NCI-H1092 treated with DMSO at 0.1 percent for 48 hours (cell line): ENCODE measurements around the gene ADRA1B.

Experiments used
- DNase-seq: peaks from one replicate; lab custom pipeline; 2025; lab: John Stamatoyannopoulos, UW

The ADRA1B gene

DNA sequence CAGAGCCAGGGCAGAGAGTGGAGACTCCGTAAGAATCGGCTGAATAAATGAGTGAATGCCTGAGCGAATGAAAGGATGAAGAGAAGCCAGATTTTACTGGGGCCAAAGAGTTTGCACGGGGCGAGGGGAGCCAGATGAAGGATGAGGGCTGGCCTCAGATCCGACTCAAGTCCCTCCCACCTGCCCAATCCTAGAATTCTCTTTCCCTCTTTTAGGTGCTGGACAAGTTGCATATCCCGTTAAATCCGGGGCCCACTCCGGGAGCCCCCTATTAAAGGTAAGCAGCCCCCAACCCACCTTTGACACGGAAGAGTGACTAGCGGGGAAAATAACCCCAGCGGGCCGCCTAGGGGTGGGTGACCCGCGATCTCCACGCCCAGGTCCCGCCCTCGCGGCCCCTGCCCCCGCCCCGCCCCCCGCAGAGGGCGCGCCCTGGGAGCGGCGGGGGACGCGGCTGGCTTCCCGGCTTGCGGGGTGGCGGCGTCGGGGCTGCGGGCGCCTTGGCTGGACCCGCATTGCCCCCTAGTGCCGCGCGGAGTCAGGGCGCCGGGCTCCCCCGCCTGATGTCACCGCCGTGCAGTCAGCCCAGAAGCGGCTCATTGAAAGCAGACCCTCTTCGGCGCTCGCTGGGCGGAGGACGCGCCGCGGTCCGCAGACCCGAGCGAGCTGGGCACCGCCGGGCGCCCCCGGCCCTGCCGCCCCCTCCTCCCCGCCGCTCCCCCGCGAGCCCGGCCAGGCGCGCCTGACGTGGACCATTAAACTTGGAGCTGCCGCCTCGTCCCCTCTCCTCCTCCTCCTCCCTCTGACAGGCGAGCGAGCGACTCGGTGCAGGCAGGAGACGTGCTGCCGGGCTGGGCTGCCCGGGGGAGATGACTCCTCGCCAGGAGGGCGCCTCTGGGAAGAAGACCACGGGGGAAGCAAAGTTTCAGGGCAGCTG is at the start of gene ADRA1B:
TSS of gene ADRA1B (plus strand) at position 579 of the 937 bp plus-strand sequence. CDS start 424 bp downstream, outside the sequence.
- peak; percentile 41 for DNase-seq

DNA sequence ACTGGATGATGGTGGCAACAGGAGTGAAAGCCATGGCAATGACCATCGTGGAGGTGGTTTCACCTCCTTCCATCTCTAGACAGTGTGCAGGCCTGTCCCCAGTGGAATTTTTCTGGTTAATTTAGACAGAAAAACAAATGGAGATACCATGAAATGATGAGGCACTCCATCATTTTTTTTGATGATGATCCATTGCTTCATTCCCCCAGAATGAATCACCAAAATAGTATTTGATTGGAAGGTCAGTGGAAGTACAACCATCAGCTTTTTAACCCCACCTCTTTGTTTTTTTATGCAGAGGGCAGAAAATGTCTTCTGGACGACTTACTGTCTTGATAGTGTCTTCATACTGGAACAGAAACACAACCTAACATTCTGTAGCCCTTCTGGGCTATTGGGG is 42.6 kb upstream of the ADRA1B start:
- DNase-seq, result no peak

DNA sequence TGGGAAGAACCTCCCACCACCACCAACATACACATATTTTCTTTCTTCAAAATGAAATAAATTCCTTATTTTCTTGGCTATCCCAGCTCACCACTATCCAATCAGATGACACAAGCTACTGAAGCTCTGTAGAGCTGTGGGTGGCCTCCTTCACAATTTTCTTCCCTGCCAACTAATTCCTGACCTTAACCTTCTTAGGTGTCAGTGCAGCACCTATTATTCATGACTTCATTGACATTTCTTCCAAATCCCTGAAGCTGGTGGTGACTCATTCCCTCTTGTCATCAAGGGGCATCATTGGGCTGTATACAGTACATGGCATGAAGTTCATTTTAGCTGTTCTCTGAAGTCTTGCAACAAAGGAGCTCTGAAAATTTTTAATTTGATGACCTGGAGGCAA is 42.0 kb upstream of the ADRA1B start:
- DNase-seq, result no peak

DNA sequence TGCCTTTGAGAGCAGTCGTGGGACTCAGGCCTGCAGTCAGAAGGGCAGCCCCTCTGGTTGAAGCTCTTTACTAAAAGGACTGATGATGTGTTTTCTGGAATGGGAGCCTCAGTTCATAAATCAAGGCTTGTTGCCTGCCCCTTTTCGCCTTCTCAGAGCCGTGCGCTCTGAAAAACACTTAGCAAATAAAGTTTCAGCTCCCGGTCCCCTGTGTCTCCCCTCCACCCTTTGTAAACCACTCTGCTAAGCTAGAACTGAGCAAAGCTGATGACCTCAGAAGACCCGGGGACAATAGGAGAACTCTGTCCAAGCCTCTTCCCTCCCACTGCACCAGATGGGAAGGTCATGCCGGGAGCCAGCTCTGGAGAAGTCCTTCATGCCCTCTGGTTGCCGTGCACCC is 39.3 kb upstream of the ADRA1B start:
- no peak for DNase-seq

DNA sequence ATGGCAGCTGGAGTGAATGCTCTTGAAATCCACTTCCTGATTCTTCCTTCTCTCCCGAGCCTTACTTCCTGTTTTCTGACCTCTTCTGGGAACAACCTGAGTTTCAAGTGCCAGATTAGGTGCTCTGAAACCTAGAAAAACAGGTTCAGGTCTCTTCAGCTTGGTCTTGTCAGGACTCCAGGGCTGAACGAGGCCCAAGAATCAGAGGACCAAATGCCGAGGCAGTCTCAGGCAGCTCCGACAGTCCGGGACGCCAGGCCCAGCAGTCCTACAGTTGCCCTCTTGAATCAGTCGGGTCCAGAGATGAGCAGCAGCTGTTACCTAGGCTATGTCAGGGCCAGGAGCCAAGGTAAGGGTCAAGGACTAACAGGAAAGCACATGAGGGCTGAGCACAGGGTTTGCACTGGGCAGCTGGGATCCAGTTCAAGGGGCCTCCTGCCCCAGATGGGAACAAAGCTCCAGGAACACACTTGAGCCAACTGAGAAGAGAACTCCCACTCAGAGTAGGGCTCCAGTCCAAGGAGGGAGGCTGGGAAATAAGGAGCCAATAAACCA is 38.3 kb upstream of the ADRA1B start:
- no peak for DNase-seq

DNA sequence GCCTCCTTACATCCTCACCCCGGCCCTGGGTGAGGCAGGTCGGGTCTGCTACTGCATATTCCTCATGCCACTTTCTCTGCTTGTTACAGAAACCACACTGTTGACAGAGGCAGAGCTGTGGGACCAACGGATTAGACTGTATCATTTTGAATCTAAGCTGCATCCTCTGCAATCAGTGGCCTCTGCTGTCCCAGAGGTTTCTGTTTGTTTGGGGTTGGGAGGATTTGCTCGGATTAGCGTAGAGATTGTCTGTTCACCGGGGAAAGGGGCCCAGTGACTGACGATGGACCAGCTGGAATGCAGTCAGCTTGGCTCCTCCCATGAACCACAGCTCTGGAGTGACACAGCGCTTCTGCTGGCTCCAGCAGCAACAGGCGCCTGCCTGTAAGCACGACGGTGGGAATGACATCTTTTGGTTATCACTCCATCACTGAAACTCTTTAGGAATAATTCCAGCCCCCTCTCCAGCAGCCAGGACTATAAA is 37.3 kb upstream of the ADRA1B start:
- peak; percentile 0 for DNase-seq

DNA sequence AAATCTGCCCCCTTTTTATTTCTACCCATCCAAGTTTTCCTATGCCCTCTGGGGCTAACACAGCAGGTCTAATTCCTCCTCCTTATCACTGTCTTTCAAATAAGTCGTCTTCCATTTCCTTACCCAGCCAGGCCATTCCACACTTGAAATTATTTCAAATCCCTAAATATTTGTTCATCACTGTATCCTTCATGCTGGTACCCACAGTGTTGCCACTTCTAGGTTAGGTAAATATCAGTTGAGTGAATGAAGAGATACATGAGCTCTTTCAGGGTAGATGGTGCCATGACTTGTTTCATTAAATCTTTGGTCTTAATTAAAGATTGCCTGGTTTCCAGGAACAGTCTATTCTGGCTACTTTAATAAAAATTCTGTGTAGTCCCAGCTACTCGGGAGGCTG is 35.6 kb upstream of the ADRA1B start:
- DNase-seq, result no peak

DNA sequence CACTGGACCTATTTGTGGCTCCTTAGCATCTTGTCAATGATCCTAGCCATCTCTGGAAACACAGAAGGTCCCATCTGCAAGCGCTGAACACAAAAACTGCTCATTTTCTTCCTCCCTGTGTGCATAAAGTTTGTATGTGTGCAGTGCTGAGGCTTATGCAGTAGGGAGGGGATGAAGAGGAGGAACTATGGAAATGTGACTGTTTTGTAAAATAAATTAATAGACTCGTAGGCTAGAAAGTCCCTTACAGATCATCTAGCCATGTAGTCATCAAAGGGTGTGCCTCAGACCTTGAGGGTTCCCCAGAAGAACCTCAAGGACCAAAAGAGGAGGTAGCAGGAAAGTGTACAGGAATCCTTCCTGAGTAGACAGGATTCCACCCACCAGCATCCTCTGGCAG is 34.3 kb upstream of the ADRA1B start:
- DNase-seq, result no peak

DNA sequence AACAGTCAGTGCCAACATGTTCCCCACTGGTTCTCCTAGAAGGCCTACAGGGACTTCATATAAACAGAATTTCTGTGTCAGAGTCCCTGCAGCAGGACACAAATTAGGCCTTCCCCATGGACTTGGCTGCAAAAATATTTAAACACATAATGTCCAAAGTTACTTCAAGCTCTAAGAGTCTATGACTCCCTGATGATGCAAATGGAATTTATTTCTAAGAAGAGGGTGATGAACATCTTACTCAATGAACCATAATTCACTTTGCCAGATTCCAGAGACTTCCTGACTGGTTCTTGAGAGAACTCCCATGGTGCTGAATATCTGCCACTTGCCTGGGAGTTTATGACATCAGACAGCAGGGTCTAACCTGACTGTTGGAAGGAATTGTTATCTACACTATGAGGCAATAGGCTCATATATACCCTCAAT is 32.7 kb upstream of the ADRA1B start:
- no peak for DNase-seq

DNA sequence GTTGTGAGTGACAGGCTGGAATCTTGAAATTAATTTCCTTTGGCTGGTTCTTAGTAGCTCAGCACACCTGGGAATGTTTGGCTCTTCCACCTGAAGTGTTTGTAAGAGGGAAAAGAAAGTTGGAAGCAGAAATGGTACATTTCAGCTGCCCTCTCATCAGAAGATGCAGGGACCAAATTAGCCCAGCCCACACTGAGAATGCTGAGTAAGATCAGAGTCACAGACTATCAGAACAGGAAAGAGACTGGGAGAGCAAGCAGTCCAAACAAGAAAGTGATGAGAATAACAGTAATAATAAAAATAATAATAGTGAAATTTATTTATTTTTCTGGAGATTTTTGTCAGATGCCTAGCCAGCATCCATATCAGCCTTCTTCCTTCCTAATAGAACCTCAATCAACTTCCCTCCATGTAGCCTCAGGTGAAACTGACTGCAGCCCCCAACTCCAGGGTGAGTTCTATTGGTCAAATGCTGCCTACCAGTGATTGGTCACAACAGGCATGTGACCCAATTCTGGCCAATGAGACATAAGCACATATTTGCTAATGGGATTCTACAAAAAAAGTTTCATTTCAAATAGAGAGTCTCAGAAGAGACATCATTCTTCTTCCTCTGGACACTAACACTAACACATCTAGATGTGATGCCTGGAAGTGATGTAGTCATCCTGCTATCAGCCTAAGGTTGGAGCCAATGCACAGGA is 31.2 kb upstream of the ADRA1B start:
- DNase-seq, result no peak

DNA sequence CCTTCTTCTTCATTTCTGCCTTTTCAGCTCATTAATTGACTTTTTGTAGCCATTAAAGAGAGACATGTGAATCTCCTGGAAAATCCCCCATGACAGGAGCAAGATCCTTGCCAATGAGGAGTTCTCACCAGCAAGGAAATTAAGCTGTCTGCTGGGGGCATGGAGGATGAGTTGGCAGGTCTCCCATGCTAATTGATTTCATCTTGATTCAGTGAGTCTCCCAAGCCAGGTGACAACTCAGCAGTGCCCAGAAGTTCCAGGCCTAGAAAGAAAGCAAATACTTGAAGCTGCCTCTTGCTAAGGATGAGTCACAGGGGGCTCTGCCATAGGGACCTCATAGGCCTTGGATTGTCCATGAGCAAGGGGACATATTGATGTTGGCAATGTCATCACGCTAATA is 30.0 kb upstream of the ADRA1B start:
- peak; percentile 6 for DNase-seq

DNA sequence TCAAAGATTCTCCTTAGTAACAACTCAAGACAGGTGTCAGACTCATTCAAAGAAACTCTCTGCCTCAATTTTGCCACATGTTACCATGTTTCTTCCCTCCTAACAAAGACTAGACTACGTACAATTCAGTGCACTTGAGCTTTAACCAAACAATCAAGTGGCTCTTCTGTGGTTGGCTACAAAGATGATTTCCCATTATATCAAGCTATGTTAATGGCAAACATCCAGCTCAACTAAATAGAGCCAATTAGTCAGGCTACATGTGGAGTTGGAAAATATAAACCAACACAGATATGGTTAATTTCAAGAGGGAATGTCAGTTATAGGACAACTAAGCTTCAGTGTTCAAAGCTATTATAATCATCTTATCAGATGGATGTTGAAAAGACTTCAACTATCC is 29.2 kb upstream of the ADRA1B start:
- peak; percentile 21 for DNase-seq

DNA sequence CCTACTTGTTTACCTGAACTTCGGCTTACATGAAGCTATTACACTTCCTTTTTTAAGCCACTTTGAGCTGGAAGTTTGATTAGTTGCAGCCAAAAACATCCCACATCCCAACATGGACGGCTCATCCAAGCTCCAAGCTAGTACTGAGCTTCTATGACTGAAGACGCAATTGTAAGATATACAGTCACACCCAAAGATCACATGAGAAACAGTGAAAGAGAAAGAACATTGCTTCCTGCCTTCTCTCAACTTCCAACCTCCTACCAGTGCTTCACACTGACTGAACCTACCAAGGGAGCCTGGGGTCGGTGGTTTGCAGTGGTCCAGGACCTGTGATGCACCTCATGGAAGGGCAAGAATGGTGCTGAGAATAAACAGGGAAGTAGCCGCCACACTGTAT is 27.4 kb upstream of the ADRA1B start:
- DNase-seq, result no peak

DNA sequence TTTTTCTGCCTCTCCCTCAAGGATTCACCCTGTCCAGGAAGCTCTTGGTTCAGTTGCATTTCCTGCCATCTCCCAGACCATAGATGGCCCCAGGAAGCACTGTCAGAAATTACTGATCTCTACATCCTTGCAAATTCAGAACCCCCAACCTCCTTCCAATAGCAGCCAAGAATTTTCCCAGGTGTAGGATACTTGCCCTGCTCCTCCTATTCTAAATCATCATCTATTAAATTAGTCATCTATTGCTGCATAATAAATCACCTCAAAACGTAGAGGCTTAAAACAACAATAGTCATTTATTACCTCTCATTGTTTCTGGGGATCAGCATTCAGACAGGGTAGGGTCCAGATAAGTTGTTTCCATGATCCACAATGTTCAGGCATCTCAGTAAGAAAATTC is 26.1 kb upstream of the ADRA1B start:
- no peak for DNase-seq

DNA sequence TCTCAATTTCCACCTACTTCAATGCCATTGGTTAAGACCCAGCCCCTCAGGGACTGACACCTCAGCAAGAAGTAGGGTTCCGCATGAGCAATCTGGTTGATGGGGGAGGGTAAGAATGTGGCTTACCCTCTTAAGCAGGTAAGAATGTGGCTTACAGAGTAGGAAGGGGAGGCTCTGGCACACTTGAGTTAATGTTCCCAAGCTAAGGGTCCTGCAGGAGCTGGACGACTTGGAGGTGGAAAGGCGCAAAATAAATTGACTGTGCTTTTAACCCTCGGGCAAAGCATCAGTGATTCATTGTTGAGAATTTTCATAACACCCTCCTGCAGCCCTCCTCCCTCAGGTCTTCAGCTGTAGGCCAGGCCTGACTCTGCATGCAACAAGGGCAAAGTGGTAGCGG is 24.9 kb upstream of the ADRA1B start:
- DNase-seq, result no peak

DNA sequence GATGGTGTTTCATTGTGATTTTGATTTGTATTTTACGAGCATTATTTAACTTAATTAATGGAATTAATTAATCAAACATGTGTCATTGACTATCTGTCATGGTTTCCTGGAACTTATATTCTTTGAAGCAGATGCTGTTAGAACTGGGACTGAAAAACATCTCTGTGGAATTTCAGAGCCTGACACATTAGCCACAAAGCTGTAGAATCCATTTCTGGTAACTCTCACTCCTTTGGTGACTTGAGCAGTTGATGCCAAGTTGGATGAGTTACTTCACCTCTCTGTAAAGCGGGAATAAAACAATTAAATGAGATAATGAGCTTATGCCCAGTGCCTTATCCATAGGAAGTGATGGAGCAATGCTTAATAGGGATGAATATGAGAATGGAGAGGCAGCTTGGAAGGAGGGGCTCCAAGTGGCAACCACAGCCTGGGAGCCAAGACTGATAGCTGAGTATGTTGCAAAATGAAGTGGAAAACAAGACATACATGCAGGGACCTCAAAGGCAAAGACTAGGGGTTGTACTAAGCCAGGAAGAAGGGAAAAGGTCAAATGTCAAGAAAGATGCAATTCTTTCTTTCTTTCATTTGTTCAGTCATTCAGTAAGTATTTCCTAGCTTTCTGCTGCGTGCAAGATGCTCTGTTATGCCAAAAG is 23.1 kb upstream of the ADRA1B start:
- no peak for DNase-seq

DNA sequence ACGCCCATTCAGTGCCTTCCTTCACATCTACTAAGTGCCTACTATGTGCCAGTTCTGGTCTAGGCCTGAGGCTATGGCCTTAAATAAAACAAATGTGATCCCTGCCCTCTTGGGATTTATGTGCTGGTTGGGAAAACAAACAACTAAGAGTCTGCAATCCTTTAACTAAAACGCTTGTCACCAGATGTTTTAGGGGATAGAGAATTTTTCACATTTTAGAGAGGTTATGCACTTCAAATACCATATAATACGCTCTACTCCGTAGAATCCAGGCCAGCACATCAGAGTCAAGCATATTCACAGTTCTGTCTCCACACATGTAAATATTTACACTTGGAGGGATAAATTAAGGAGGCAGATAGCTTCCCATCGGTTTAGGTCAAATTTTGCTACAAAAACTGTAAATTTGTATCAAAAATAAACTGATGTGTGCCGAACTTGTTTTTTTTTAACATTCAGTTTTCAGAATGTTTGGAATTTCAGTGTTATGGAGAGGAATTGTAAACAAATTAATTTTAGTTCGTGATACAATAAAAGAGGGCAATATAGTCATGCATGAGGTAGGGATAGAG is 22.0 kb upstream of the ADRA1B start:
- no peak for DNase-seq

DNA sequence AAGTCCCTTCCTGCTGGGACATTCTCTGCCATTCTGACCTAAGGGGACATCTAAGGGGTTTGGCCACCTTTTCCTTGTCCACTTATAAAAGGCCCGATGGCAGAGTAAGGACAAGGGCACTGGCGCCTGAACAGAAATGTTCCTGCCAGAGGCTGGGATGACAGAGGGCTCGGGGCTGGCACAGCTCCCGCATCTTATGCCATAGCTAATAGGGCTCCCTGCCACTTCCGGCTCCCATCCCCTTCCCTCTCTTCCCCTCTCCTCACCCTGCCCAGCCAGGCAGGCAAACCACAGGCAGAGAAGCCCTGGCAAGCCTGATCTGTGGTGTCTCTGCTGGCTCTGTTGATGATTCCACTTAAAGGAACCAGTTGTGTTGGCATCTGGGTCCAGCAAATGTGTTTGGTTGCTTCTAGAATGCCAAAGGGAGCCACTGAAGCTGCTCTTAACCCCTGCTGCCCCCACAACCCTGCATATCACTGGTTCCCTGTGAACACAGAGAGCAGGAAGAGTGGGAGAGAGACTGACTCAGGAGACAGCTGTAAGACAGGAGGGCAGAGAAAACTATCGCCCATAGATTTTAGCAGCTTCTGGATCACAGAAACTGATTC is 18.4 kb upstream of the ADRA1B start:
- DNase-seq, result no peak

DNA sequence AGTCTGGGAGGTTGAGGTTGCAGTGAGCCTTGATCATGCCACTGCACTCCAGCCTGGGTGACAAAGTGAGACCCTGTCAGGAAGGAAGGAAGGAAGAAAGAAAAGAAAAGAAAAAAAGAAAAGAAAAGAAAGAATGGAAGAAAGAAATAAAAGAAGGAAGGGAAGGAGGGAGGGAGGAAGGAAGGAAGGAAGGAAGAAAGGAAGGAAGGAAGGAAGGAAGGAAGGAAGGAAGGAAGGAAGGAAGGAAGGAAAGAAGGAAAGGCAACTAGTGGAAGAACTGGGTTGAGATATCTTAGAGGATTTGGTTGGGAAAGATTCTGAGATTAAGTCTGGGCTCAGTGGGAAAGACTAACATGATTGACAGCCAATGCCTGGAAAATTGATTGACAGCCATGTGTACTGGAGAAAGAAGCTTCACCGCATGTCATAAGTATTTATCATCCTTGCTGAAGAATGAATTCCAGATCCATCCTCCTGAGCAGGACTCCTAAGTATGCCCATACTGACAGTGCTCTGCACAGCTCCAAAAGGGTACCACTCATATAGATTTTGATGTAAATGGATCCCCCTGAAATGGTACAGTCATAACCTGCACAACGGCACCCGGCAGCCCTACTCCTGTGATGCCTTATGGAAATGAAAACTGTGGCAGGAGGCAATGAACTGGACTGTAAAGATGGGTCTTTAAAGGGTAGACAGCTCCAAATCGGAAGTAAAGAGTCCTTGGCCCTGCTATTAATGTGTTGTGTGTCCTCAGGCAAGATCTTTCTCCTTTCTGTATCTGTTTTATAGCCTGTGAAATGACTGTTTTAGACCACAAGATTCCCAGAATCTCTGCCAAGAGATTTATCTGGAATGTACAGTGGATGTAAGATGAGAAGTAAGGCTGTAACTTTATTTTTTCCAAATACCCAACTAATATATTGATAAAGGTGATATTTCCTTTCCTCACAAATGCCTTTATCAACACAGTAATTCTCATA is 16.9 kb upstream of the ADRA1B start:
- DNase-seq, result no peak

DNA sequence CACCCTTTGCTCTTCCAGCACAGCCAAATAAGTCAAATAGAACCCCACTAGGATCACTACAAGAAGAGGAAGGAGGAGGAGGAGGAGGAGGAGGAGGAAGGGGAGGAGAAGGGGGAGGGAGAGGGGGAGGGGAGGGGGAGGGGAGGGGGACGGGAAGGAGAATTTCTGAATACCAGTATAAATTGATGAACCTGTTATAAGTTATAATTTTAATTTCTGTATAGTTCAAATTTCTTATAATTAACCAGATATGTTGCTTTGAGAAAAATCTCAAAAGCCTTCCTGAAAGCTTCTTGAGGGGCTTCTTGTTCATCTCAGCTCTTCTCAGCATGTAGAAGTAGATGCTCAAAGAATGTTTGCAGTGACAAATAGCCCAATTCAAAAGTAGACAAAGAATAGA is 15.0 kb upstream of the ADRA1B start:
- DNase-seq, result no peak
